ENCODE measurements around the gene ENPP4. TPM values are rescaled to one million over a fixed set of nuclear protein-coding genes. Genes with fewer than 3 reads are reported as not detected.
"Not testable (repeated sequence)": the region's sequence is repeated elsewhere in the genome, so short reads cannot be mapped to it uniquely, and the experiment has no call there.

Gene ENPP4
- total RNA-seq, 1 donor from 2014 or later, result 3.1 TPM

DNA sequence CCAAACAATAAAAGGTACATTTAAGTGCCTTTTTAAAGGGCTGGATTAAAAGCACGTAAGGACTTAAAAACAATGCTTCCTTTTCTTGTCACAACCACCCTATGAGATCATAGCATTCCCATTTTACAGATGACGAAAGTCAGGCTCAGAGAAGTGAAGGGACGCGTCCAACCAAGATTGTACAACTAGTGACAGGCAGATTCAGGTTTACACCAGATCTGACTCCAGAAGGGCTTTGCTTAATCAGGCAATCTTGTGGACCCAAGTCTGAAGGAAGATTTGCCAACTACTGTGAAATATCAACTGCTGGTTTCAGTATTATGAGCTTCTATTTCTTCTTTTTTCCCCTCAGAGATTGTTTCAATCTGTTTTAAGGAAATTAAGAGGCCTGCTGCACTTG is 877 bp downstream of the ENPP4 start:
- no peaks in the 10 kb centered on the region for H3K4me1 Mint-ChIP-seq (ENCODE audit: low read depth, unreplicated experiment)
- H3K27me3 Mint-ChIP-seq (ENCODE audit: unreplicated experiment), result no peaks in the 10 kb centered on the region
- no peaks in the 10 kb centered on the region for H3K9me3 Mint-ChIP-seq (ENCODE audit: unreplicated experiment)
- H3K27ac Mint-ChIP-seq (ENCODE audit: unreplicated experiment), result no peak overlapping the region
- peak overlapping the region; percentile 95 for H3K4me3 Mint-ChIP-seq (ENCODE audit: unreplicated experiment)
- TF ChIP-seq, protein P1, sequence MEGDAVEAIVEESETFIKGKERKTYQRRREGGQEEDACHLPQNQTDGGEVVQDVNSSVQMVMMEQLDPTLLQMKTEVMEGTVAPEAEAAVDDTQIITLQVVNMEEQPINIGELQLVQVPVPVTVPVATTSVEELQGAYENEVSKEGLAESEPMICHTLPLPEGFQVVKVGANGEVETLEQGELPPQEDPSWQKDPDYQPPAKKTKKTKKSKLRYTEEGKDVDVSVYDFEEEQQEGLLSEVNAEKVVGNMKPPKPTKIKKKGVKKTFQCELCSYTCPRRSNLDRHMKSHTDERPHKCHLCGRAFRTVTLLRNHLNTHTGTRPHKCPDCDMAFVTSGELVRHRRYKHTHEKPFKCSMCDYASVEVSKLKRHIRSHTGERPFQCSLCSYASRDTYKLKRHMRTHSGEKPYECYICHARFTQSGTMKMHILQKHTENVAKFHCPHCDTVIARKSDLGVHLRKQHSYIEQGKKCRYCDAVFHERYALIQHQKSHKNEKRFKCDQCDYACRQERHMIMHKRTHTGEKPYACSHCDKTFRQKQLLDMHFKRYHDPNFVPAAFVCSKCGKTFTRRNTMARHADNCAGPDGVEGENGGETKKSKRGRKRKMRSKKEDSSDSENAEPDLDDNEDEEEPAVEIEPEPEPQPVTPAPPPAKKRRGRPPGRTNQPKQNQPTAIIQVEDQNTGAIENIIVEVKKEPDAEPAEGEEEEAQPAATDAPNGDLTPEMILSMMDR (IDR thresholded peaks at IDR 0.05; ENCODE audit: partially characterized antibody, unreplicated experiment), result no peak
- DNase-seq, result no peak
- H3K36me3 Mint-ChIP-seq (ENCODE audit: unreplicated experiment), result no peaks in the 10 kb centered on the region

DNA sequence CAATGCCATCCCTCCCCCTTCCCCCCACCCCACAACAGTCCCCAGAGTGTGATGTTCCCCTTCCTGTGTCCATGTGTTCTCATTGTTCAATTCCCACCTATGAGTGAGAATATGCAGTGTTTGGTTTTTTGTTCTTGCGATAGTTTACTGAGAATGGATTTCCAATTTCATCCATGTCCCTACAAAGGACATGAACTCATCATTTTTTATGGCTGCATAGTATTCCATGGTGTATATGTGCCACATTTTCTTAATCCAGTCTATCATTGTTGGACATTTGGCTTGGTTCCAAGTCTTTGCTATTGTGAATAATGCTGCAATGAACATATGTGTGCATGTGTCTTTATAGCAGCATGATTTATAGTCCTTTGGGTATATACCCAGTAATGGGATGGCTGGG is 1.5 kb downstream of the ENPP4 start:
- not testable (repeated sequence) for H3K27ac Mint-ChIP-seq (ENCODE audit: unreplicated experiment); H3K36me3 Mint-ChIP-seq (ENCODE audit: unreplicated experiment); H3K4me1 Mint-ChIP-seq (ENCODE audit: low read depth, unreplicated experiment); DNase-seq; H3K4me3 Mint-ChIP-seq (ENCODE audit: unreplicated experiment); H3K27me3 Mint-ChIP-seq (ENCODE audit: unreplicated experiment); H3K9me3 Mint-ChIP-seq (ENCODE audit: unreplicated experiment)

DNA sequence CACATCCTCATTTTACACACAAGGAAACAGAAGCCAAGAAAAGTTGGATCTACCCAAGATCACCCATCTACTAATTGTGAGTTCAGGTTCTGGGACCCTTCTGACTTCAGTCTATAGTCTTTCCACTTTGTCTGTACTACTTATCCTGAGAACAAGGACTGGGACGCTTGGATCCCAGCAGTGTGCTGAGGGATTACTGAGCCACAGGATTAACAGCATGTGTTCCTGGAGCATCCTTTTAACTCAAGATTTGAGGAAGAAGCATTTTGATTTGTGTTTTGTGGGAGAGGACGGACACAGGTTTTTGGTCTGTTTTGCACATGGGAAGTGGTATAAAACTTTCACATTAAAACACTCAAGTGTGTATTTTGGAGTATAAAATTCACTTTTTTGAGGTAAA is 4.4 kb downstream of the ENPP4 start:
- Mint-ChIP-seq H3K36me3 (ENCODE audit: unreplicated experiment) (no peaks in the 10 kb centered on the region), H3K4me1 (ENCODE audit: low read depth, unreplicated experiment) (no peaks in the 10 kb centered on the region), H3K27ac (ENCODE audit: unreplicated experiment) (no peak overlapping the region), H3K4me3 (ENCODE audit: unreplicated experiment) (no peak overlapping the region), H3K27me3 (ENCODE audit: unreplicated experiment) (no peaks in the 10 kb centered on the region), H3K9me3 (ENCODE audit: unreplicated experiment) (no peaks in the 10 kb centered on the region)
- TF ChIP-seq, protein P1 (IDR thresholded peaks at IDR 0.05; ENCODE audit: partially characterized antibody, unreplicated experiment), result no peak
- DNase-seq, result no peak

DNA sequence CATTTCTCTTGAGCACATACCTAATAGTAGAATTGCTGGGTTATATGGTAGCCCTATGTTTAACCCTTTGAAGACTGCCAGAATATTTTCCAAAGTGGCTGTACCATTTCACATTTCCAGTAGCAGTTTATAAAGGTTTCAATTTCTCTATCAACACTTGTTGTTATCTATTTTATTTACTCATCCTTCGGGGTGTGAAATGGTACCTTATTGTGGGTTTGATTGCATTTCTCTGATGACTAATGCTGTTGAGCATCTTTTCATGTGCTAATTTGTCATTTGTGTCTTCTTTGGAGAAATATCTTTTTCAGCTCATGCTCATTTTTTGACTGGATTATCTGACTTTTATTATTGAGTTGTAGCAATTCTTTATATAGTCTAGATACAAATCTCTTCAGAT is 5.4 kb downstream of the ENPP4 start:
- TF ChIP-seq, protein P1 (IDR thresholded peaks at IDR 0.05; ENCODE audit: partially characterized antibody, unreplicated experiment), result no peak
- Mint-ChIP-seq H3K27me3 (ENCODE audit: unreplicated experiment) (no peaks in the 10 kb centered on the region), H3K9me3 (ENCODE audit: unreplicated experiment) (no peaks in the 10 kb centered on the region)

DNA sequence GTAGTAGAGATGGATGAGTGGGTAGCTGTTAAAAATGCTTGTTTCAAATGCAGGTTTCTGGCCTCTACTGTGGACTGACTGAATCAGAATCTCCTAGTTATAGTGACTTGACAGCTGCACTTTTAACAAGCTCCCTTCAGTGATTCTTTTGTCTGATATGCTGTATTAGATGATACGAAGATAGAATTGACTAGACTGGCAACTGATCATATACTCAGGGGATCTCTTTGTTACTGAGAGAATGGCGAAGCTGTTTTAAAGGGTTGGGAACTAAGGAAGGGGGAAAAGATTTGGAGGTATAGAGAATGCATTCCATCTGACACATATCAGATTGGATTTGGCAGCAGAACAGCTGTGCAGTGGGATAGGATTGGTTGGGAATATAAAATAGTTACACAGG is 7.0 kb downstream of the ENPP4 start:
- Mint-ChIP-seq H3K4me3 (ENCODE audit: unreplicated experiment) (no peak overlapping the region), H3K27ac (ENCODE audit: unreplicated experiment) (no peak overlapping the region), H3K27me3 (ENCODE audit: unreplicated experiment) (no peaks in the 10 kb centered on the region), H3K4me1 (ENCODE audit: low read depth, unreplicated experiment) (no peaks in the 10 kb centered on the region), H3K36me3 (ENCODE audit: unreplicated experiment) (no peaks in the 10 kb centered on the region), H3K9me3 (ENCODE audit: unreplicated experiment) (no peaks in the 10 kb centered on the region)
- TF ChIP-seq, protein P1 (IDR thresholded peaks at IDR 0.05; ENCODE audit: partially characterized antibody, unreplicated experiment), result no peak
- DNase-seq, result no peak

More for the DNA sequence above, 5.4 kb downstream of the ENPP4 start:
- Mint-ChIP-seq H3K27ac (ENCODE audit: unreplicated experiment) (no peak overlapping the region), H3K36me3 (ENCODE audit: unreplicated experiment) (no peaks in the 10 kb centered on the region), H3K4me3 (ENCODE audit: unreplicated experiment) (no peak overlapping the region), H3K4me1 (ENCODE audit: low read depth, unreplicated experiment) (no peaks in the 10 kb centered on the region)
- DNase-seq, result no peak

DNA sequence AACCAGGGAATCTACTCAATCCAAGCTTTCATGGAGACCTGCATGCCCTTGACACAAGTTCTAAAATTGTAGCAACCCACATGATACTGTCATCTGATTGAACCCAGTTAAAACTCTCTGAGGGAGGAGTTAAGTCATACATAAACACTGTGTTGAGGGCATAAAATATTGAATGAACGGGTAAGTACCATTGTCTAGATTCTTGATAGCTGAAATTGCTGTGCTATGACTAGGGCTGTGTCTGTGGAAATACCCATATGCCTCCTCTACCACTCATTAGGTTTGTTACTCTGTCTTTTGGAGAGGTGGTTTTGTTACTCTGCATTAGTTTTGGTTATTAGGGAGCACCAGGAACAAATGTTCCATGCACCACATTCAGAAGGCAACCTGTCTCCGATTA is 7.6 kb downstream of the ENPP4 start:
- no peak for DNase-seq
- TF ChIP-seq, protein P1 (IDR thresholded peaks at IDR 0.05; ENCODE audit: partially characterized antibody, unreplicated experiment), result no peak
- no peaks in the 10 kb centered on the region for H3K9me3 Mint-ChIP-seq (ENCODE audit: unreplicated experiment)
- H3K4me3 Mint-ChIP-seq (ENCODE audit: unreplicated experiment), result no peak overlapping the region
- no peaks in the 10 kb centered on the region for H3K27me3 Mint-ChIP-seq (ENCODE audit: unreplicated experiment)
- H3K27ac Mint-ChIP-seq (ENCODE audit: unreplicated experiment), result no peak overlapping the region
- H3K4me1 Mint-ChIP-seq (ENCODE audit: low read depth, unreplicated experiment), result no peaks in the 10 kb centered on the region
- H3K36me3 Mint-ChIP-seq (ENCODE audit: unreplicated experiment), result no peaks in the 10 kb centered on the region
